H1 (cell line): ENCODE results near the gene TAF4. TPM values are rescaled to one million over a fixed set of nuclear protein-coding genes. Genes with fewer than 3 reads are reported as not detected.
"Not testable (repeated sequence)": the region's sequence is repeated elsewhere in the genome, so short reads cannot be mapped to it uniquely, and the experiment has no call there.

ENCODE experiments used
- CTCF ChIA-PET: fragments of 300-600 bp; sonication (Branson Sonifier 250); formaldehyde crosslinking; loops from one replicate; lab custom pipeline; 2021; ENCODE audit not compliant: partially characterized antibody; lab: Charles Lee
- POLR2A ChIA-PET: fragments of 300-600 bp; sonication (Branson Sonifier 250); formaldehyde crosslinking; loops from one replicate; lab custom pipeline; 2021; ENCODE audit warnings: inconsistent platforms; ENCODE audit not compliant: partially characterized antibody; lab: Charles Lee
- DNase-seq, 2 experiments: peaks; one replicate each; pipeline versions ENCODE4 v3.0.0 to v3.0.0-alpha.2; 2010 to 2022; ENCODE audit warnings: low spot score in 2 of 2, low read depth in 1 of 2, mixed read lengths in 1 of 2
- FAIRE-seq: peaks from 2 replicates; lab custom pipeline; 2011; peaks lifted over from hg19 to GRCh38; lab: Jason Lieb, UNC
- H2AFZ ChIP-seq: 2 replicates; pipeline ENCODE4 v1.8.1; 2012; ENCODE audit warnings: low read length, inconsistent platforms
- H2AK5ac ChIP-seq: 2 replicates; pipeline ENCODE4 v1.6.1; 2013; ENCODE audit warnings: low read depth, low read length
- H2BK120ac ChIP-seq: replicated peaks from 2 replicates; pipeline ENCODE3; 2013; ENCODE audit warnings: low read depth, low read length, inconsistent platforms
- H2BK12ac ChIP-seq: 2 replicates; pipeline ENCODE4 v1.6.1; 2013; ENCODE audit warnings: low read depth, low read length
- H2BK15ac ChIP-seq: 2 replicates; pipeline ENCODE4 v1.6.1; 2013; ENCODE audit warnings: low read length
- H2BK20ac ChIP-seq: 2 replicates; pipeline ENCODE4 v1.6.1; 2013; ENCODE audit warnings: low read length
- H2BK5ac ChIP-seq: 2 replicates; pipeline ENCODE4 v1.6.1; 2013; ENCODE audit warnings: low read depth, low read length
- H3K14ac ChIP-seq: 2 replicates; pipeline ENCODE4 v1.6.1; 2013; ENCODE audit warnings: inconsistent platforms; ENCODE audit not compliant: insufficient read length
- H3K18ac ChIP-seq: 2 replicates; pipeline ENCODE4 v1.6.1; 2013; ENCODE audit warnings: low read length; ENCODE audit errors: extremely low read depth
- H3K23ac ChIP-seq: 2 replicates; pipeline ENCODE4 v1.6.1; 2013; ENCODE audit warnings: inconsistent platforms; ENCODE audit not compliant: insufficient read length
- H3K23me2 ChIP-seq: 2 replicates; pipeline ENCODE4 v1.6.1; 2013; ENCODE audit warnings: low read depth, low read length
- H3K27ac ChIP-seq: 2 replicates; pipeline ENCODE4 v1.6.1; 2011; ENCODE audit warnings: low read depth, low read length, inconsistent platforms
- H3K27me3 ChIP-seq, 4 experiments: replicated peaks in 1 of 4; 1 replicate in 1 of 4; 2 replicates in 3 of 4; pipeline versions ENCODE4 v1.6.1 to v1.8.1; 2011 to 2013; ENCODE audit warnings: low read length in 3 of 4, mild to moderate bottlenecking in 3 of 4, inconsistent platforms in 2 of 4, mixed read lengths in 2 of 4, moderate library complexity in 1 of 4; ENCODE audit not compliant: control insufficient read depth in 3 of 4, insufficient read depth in 3 of 4; ENCODE audit errors: extremely low read depth in 1 of 4
- H3K36me3 ChIP-seq, 4 experiments: 2 replicates each; pipeline versions ENCODE4 v1.6.1 to v1.8.1; 2011 to 2013; ENCODE audit warnings: mild to moderate bottlenecking in 4 of 4, low read length in 3 of 4, moderate library complexity in 2 of 4, control low read depth in 1 of 4, inconsistent platforms in 1 of 4; ENCODE audit not compliant: insufficient read depth in 4 of 4, control insufficient read depth in 2 of 4
- H3K4ac ChIP-seq: replicated peaks from 2 replicates; pipeline ENCODE3; 2013; ENCODE audit warnings: low read length, low read depth, mixed read lengths, inconsistent platforms; ENCODE audit not compliant: insufficient read length
- H3K4me1 ChIP-seq, 4 experiments: replicated peaks in 1 of 4; 1 replicate in 1 of 4; 2 replicates in 3 of 4; pipeline versions ENCODE4 v1.6.1 to v1.8.1; 2011 to 2013; ENCODE audit warnings: low read length in 3 of 4, inconsistent platforms in 2 of 4, mixed read lengths in 1 of 4; ENCODE audit not compliant: insufficient read depth in 4 of 4, control insufficient read depth in 3 of 4
- H3K4me2 ChIP-seq, 2 experiments: 2 replicates each; pipeline versions ENCODE4 v1.6.1 to v1.8.1; 2011 to 2013; ENCODE audit warnings: low read depth in 2 of 2, low read length in 2 of 2, control low read depth in 1 of 2, inconsistent platforms in 1 of 2, mild to moderate bottlenecking in 1 of 2; ENCODE audit not compliant: insufficient read depth in 1 of 2
- H3K4me3 ChIP-seq, 4 experiments: fragments of 200-600, 300-600 bp in 1 of 4; sonication (generic), shearing (Covaris generic), sonication (Bioruptor Twin) in 1 of 4; 2 replicates each; pipeline versions ENCODE4 v1.5.1 to v1.8.1; 2011 to 2016; ENCODE audit warnings: low read length in 4 of 4, low read depth in 3 of 4, control low read depth in 2 of 4, inconsistent platforms in 2 of 4, mild to moderate bottlenecking in 2 of 4, mixed read lengths in 1 of 4, moderate library complexity in 1 of 4; ENCODE audit not compliant: insufficient read depth in 2 of 4; ENCODE audit errors: extremely low read depth in 1 of 4
- H3K56ac ChIP-seq: replicated peaks from 2 replicates; pipeline ENCODE3; 2013; ENCODE audit warnings: low read depth, mild to moderate bottlenecking, mixed read lengths, low read length, inconsistent platforms; ENCODE audit not compliant: insufficient read length
- H3K79me1 ChIP-seq: 2 replicates; pipeline ENCODE4 v1.6.1; 2013; ENCODE audit warnings: low read depth, low read length, control low read depth
- H3K79me2 ChIP-seq, 2 experiments: 2 replicates each; pipeline versions ENCODE4 v1.6.1 to v1.8.1; 2012 to 2013; ENCODE audit warnings: low read length in 2 of 2, mild to moderate bottlenecking in 2 of 2, inconsistent platforms in 1 of 2; ENCODE audit not compliant: insufficient read depth in 2 of 2, control insufficient read depth in 1 of 2
- H3K9ac ChIP-seq, 4 experiments: replicated peaks in 1 of 4; 1 replicate in 1 of 4; 2 replicates in 3 of 4; pipeline versions ENCODE4 v1.6.1 to v1.8.1; 2011 to 2013; ENCODE audit warnings: low read depth in 3 of 4, low read length in 3 of 4, control low read depth in 2 of 4, mild to moderate bottlenecking in 2 of 4, moderate library complexity in 2 of 4, inconsistent platforms in 1 of 4; ENCODE audit errors: extremely low read depth in 1 of 4
- H3K9me3 ChIP-seq, 2 experiments: 2 replicates each; pipeline versions ENCODE4 v1.6.1 to v1.8.1; 2012 to 2013; ENCODE audit warnings: mild to moderate bottlenecking in 2 of 2, moderate library complexity in 2 of 2, control low read depth in 1 of 2, inconsistent platforms in 1 of 2, low read depth in 1 of 2, low read length in 1 of 2, mixed read lengths in 1 of 2; ENCODE audit not compliant: insufficient read depth in 2 of 2
- H4K20me1 ChIP-seq, 2 experiments: replicated peaks in 1 of 2; 2 replicates each; pipeline versions ENCODE3 to v1.8.1; 2011 to 2013; ENCODE audit warnings: inconsistent platforms in 2 of 2, low read length in 2 of 2, mild to moderate bottlenecking in 1 of 2; ENCODE audit not compliant: insufficient read depth in 2 of 2, control insufficient read depth in 1 of 2
- H4K5ac ChIP-seq: 2 replicates; pipeline ENCODE4 v1.6.1; 2013; ENCODE audit warnings: low read length, low read depth, mixed read lengths, inconsistent platforms; ENCODE audit not compliant: insufficient read length
- H4K8ac ChIP-seq: 2 replicates; pipeline ENCODE4 v1.8.0; 2013; ENCODE audit warnings: mild to moderate bottlenecking, moderate library complexity, low read length, inconsistent platforms; ENCODE audit not compliant: insufficient read depth; ENCODE audit errors: extremely low read depth
- H4K91ac ChIP-seq: replicated peaks from 2 replicates; pipeline ENCODE3; 2013; ENCODE audit warnings: low read length, mixed read lengths, inconsistent platforms; ENCODE audit not compliant: insufficient read length
- BACH1 ChIP-seq: IDR thresholded peaks from 2 replicates; pipeline ENCODE4 v1.6.1; 2012; ENCODE audit warnings: low read length, improper control_type of control experiment
- TBP ChIP-seq: IDR thresholded peaks from 2 replicates; pipeline ENCODE4 v1.6.1; 2011; ENCODE audit warnings: low read depth, low read length, improper control_type of control experiment
- WGBS, 2 experiments: shearing (Covaris generic) in 1 of 2; methylation state at CpG; one replicate each; pipeline versions ENCODE4 v1.1.6 to v1.1.7; 2013 to 2015; ENCODE audit warnings: low lambda C conversion rate in 2 of 2, mixed read lengths in 2 of 2, inconsistent platforms in 1 of 2, low coverage in 1 of 2, missing lambda C conversion rate in 1 of 2; ENCODE audit not compliant: insufficient replicate concordance in 2 of 2, insufficient coverage in 1 of 2, insufficient read length in 1 of 2; ENCODE audit errors: extremely low coverage in 1 of 2, missing lambda C conversion rate in 1 of 2; 5-methylcytosine and 5-hydroxymethylcytosine counted together
- polyA plus RNA-seq, 7 experiments: library from polyadenylated mRNA; depleted of rRNA in 3 of 7; stranded (reverse) in 5 of 7; unstranded in 2 of 7; fragments of >200 nt in 5 of 7; fragments of 200-250 nt in 2 of 7; gene quantifications; 1 replicate in 5 of 7; 2 replicates in 1 of 7; 4 replicates in 1 of 7; pipeline versions ENCODE4 v1.2.1 to v1.2.3, GENCODE V29; 2011 to 2013; ENCODE audit warnings: missing spikeins in 2 of 7, mixed read lengths in 2 of 7
- total RNA-seq: library from RNA; stranded (reverse); fragmentation: NEBNext Ultra II Directional; extraction: Animal tissue kit (Norgen Biotek cat#: 25700); gene quantifications from 2 replicates; pipeline ENCODE4 v1.2.1, GENCODE V29; 2021

TAF4 gene
- total and polyA plus RNA-seq, 2 of the 8 experiments (the other 6 are each of a cell fraction or from before 2014, with no cell fraction given): 16.0 to 30.1 TPM

DNA sequence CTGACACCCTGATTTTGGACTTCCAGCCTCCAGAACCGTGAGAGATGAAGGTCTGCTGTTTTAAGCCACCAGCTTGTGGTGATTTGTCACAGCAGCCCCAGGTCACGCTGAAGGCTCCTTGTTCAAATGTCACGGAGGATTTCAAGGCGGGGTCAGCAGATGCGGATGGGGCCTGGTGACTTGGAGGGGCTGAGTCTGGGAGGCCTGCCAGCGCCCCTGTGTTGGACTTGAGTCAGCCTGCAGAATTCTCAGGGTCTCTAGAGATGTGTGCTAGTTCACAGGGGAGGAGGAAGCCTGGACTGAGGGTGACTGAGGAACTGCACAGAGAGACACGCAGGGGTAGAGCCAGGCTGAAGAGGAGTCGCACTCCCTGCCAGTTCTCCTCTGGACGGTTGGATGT, 19.5 kb upstream of the TAF4 start (continued):
- TF ChIP-seq TBP (no peak), BACH1 (no peak)

DNA sequence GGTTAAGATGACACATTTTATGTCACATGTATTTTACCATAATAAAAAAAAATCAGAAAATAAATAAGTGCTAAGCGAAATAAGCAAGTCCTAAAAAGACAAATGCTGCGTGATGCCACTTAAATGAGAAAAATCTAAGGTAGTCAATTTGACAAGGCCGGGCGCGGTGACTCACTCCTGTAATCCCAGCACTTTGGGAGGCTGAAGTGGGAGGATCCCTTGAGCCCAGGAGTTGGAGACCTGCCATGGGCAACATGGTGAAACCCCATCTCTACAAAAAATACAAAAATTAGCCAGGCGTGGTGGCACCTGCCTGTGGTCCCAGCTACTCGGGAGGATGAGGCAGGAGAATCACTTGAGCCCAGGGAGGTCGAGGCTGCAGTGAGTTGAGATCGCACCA, 18.5 kb upstream of the TAF4 start:
- H3K18ac ChIP-seq, H3K4ac ChIP-seq, H3K79me2 ChIP-seq, H4K91ac ChIP-seq, CTCF ChIA-PET, POLR2A ChIA-PET, H3K79me1 ChIP-seq, H3K4me3 ChIP-seq, H2BK5ac ChIP-seq, H2AK5ac ChIP-seq, H3K23ac ChIP-seq, H3K36me3 ChIP-seq, H3K9ac ChIP-seq, H3K23me2 ChIP-seq, H2BK20ac ChIP-seq, H2BK120ac ChIP-seq, H4K5ac ChIP-seq, H3K14ac ChIP-seq, H2BK12ac ChIP-seq, FAIRE-seq, H2AFZ ChIP-seq, H3K27ac ChIP-seq, H3K4me1 ChIP-seq, H3K9me3 ChIP-seq, H4K20me1 ChIP-seq, H2BK15ac ChIP-seq, H3K4me2 ChIP-seq, H4K8ac ChIP-seq, DNase-seq, H3K27me3 ChIP-seq, H3K56ac ChIP-seq: not testable (repeated sequence)
- WGBS, 2 experiments: 93% methylated on average over 9 of the region's 9 CpGs; no CpG with 5 or more reads in 1 of the 2 experiments
